KOPT-K1 (cell line): ENCODE data around the gene GUCY1A1.

Experiments used
- H3K27ac ChIP-seq: fragments of 200-600 bp; sonication (generic); 2 replicates; pipeline ENCODE4 v1.5.1; 2016; ENCODE audit warnings: antibody characterized with exemption, mild to moderate bottlenecking, low read depth, low read length; ENCODE audit not compliant: poor library complexity, severe bottlenecking
- H3K36me3 ChIP-seq: fragments of 200-600 bp; sonication (generic); 2 replicates; pipeline ENCODE4 v1.5.1; 2017; ENCODE audit warnings: antibody characterized with exemption, mild to moderate bottlenecking, low read length, moderate library complexity; ENCODE audit not compliant: insufficient read depth
- H3K9me3 ChIP-seq: fragments of 200-600 bp; sonication (generic); 2 replicates; pipeline ENCODE4 v1.5.1; 2017; ENCODE audit warnings: antibody characterized with exemption, low read length, mild to moderate bottlenecking; ENCODE audit not compliant: insufficient read depth, poor library complexity, severe bottlenecking

Gene GUCY1A1

GRCh38 chr4:155781249-155781831, 114.7 kb downstream of the GUCY1A1 start:
- H3K27ac ChIP-seq: no peak overlapping the region
- H3K9me3 ChIP-seq: no peaks in the 10 kb centered on the region
- no peaks in the 10 kb centered on the region for H3K36me3 ChIP-seq
